ENCODE data around the gene LAMC2.

LAMC2 gene

GRCh38 chr1:183214021-183214970 is 28.2 kb downstream of the LAMC2 start:
- DNase-seq: no peak

- DNase-seq: no peak
These were observed 29.1 kb downstream of the LAMC2 start for GRCh38 chr1:183215076-183215720.

GRCh38 chr1:183215936-183216335 is 29.9 kb downstream of the LAMC2 start:
- no peak for DNase-seq

- DNase-seq: no peak
These were observed 32.1 kb downstream of the LAMC2 start for GRCh38 chr1:183218027-183218618.

GRCh38 chr1:183218971-183219615 is 33.0 kb downstream of the LAMC2 start:
- DNase-seq: peak in 2 of 5 experiments; percentile 3 to 46

GRCh38 chr1:183219616-183220009 is 33.5 kb downstream of the LAMC2 start:
- no peak for DNase-seq

GRCh38 chr1:183222909-183223308 is 36.8 kb downstream of the LAMC2 start:
- no peak for DNase-seq

GRCh38 chr1:183223467-183223866 is 37.4 kb downstream of the LAMC2 start:
- DNase-seq: no peak

GRCh38 chr1:183226361-183226760 is 40.3 kb downstream of the LAMC2 start:
- DNase-seq: no peak

GRCh38 chr1:183226963-183227362 is 40.9 kb downstream of the LAMC2 start:
- DNase-seq: peak in 1 of 5 experiments; percentile 18

- DNase-seq: peak in 1 of 5 experiments; percentile 27
These were observed 41.6 kb downstream of the LAMC2 start for GRCh38 chr1:183227422-183228346.

- DNase-seq: no peak
These were observed 42.5 kb downstream of the LAMC2 start for GRCh38 chr1:183228347-183229220.

- DNase-seq: no peak
These were observed 44.3 kb downstream of the LAMC2 start for GRCh38 chr1:183230413-183230812.

GRCh38 chr1:183231545-183231944 is 45.5 kb downstream of the LAMC2 start:
- no peak for DNase-seq

GRCh38 chr1:183233113-183233512 is 47.0 kb downstream of the LAMC2 start:
- DNase-seq: no peak

GRCh38 chr1:183234660-183235476 is 48.8 kb downstream of the LAMC2 start:
- DNase-seq: no peak

GRCh38 chr1:183235503-183235902 is 49.4 kb downstream of the LAMC2 start:
- DNase-seq: no peak

- DNase-seq: no peak
These were observed 50.2 kb downstream of the LAMC2 start for GRCh38 chr1:183236158-183236725.

GRCh38 chr1:183237046-183237445 is 51.0 kb downstream of the LAMC2 start:
- no peak for DNase-seq

- no peak for DNase-seq
These were observed 52.0 kb downstream of the LAMC2 start for GRCh38 chr1:183238071-183238470.
